Naive thymus-derived CD4-positive, alpha-beta T cell (primary cell): ENCODE measurements around the gene NCAPH2. TPM values are rescaled to one million over a fixed set of nuclear protein-coding genes. Genes with fewer than 3 reads are reported as not detected.

Experiments used
- ATAC-seq: fragments of 150-1000 bp; cut with Tn5 transposase; 2 replicates; pipeline ENCODE4 v1.10.0; 2021; ENCODE audit warnings: mild to moderate bottlenecking, moderate library complexity
- CTCF ChIA-PET: fragments of 350-600 bp; sonication (Branson Sonifier 250); formaldehyde crosslinking; loops from one replicate; lab custom pipeline; 2021; ENCODE audit warnings: antibody characterized with exemption; lab: Charles Lee
- POLR2A ChIA-PET: fragments of 350-600 bp; sonication (Branson Sonifier 250); formaldehyde crosslinking; loops from one replicate; lab custom pipeline; 2021; ENCODE audit warnings: antibody characterized with exemption, inconsistent platforms; lab: Charles Lee
- DNase-seq, 9 donors: peaks; one replicate each; pipeline versions ENCODE4 v3.0.0 to v3.0.0-alpha.2; 2020 to 2022; ENCODE audit warnings: mixed read lengths in 1 of 9
- H3K27ac ChIP-seq: one replicate; pipeline ENCODE4 v1.7.0; 2013; ENCODE audit warnings: mild to moderate bottlenecking, low read depth, low read length, moderate library complexity
- H3K27me3 ChIP-seq, 2 donors: one replicate each; pipeline ENCODE4 v1.7.0; 2013; ENCODE audit warnings: low read length in 2 of 2, mild to moderate bottlenecking in 2 of 2, moderate library complexity in 2 of 2; ENCODE audit not compliant: control insufficient read depth in 2 of 2, insufficient read depth in 2 of 2
- H3K36me3 ChIP-seq, 3 experiments: 1 replicate in 2 of 3; 2 replicates in 1 of 3; pipeline ENCODE4 v1.7.0; 2013; ENCODE audit warnings: low read length in 3 of 3, mild to moderate bottlenecking in 3 of 3, moderate library complexity in 1 of 3; ENCODE audit not compliant: insufficient read depth in 3 of 3, control insufficient read depth in 2 of 3
- H3K4me1 ChIP-seq, 2 donors: one replicate each; pipeline ENCODE4 v1.7.0; 2013; ENCODE audit warnings: low read length in 2 of 2, mild to moderate bottlenecking in 2 of 2, moderate library complexity in 1 of 2; ENCODE audit not compliant: control insufficient read depth in 2 of 2, insufficient read depth in 2 of 2
- H3K4me3 ChIP-seq: 2 replicates; pipeline ENCODE4 v1.7.0; 2013; ENCODE audit warnings: mild to moderate bottlenecking, low read length
- H3K9me3 ChIP-seq, 3 experiments: 1 replicate in 2 of 3; 2 replicates in 1 of 3; pipeline ENCODE4 v1.7.0; 2013; ENCODE audit warnings: low read length in 3 of 3; ENCODE audit not compliant: control insufficient read depth in 2 of 3
- H3K27ac Mint-ChIP-seq, 9 donors: one replicate each; pipeline ENCODE4 v1.8.0; 2020 to 2022; ENCODE audit warnings: mixed read lengths in 9 of 9, mild to moderate bottlenecking in 8 of 9, moderate library complexity in 5 of 9, inconsistent platforms in 2 of 9
- H3K27me3 Mint-ChIP-seq, 5 donors: one replicate each; pipeline ENCODE4 v1.8.0; 2021 to 2022; ENCODE audit warnings: mixed read lengths in 5 of 5, mild to moderate bottlenecking in 1 of 5
- H3K36me3 Mint-ChIP-seq, 5 donors: one replicate each; pipeline ENCODE4 v1.8.0; 2020 to 2022; ENCODE audit warnings: mixed read lengths in 5 of 5, mild to moderate bottlenecking in 3 of 5, inconsistent platforms in 1 of 5
- H3K4me1 Mint-ChIP-seq, 7 donors: one replicate each; pipeline ENCODE4 v1.8.0; 2020 to 2022; ENCODE audit warnings: mixed read lengths in 7 of 7, mild to moderate bottlenecking in 3 of 7, inconsistent platforms in 1 of 7
- H3K4me3 Mint-ChIP-seq, 10 donors: one replicate each; pipeline ENCODE4 v1.8.0; 2020 to 2022; ENCODE audit warnings: mild to moderate bottlenecking in 10 of 10, mixed read lengths in 10 of 10, moderate library complexity in 6 of 10, inconsistent platforms in 2 of 10
- H3K9me3 Mint-ChIP-seq, 11 donors: one replicate each; pipeline ENCODE4 v1.8.0; 2020 to 2022; ENCODE audit warnings: mixed read lengths in 11 of 11, mild to moderate bottlenecking in 4 of 11, inconsistent platforms in 1 of 11, moderate library complexity in 1 of 11
- intact Hi-C, 2 donors: fragments of 100-400 bp; cut with micrococcal nuclease; formaldehyde crosslinking; loops; one replicate each; pipeline ENCODE4 v1.15.1; 2023
- polyA plus RNA-seq, 2 donors: library from polyadenylated mRNA; unstranded; fragments of 300-500 nt; fragmentation: Illumina TruSeq; gene quantifications; one replicate each; pipeline ENCODE4 v1.2.3, GENCODE V29; 2021
- total RNA-seq, 6 experiments: library from RNA in 5 of 6; stranded (reverse) in 5 of 6; gene quantifications; 1 replicate in 5 of 6; 2 replicates in 1 of 6; pipeline ENCODE4 v1.2.3 and lab custom pipeline; 2021 to 2026

NCAPH2 gene
- total and polyA plus RNA-seq, 7 experiments from 2014 or later, result 37.8 to 135 (median 78.8) TPM

- Mint-ChIP-seq H3K27me3 (peaks cover 0 to 5% (median 0%) of the 10 kb centered on the region in 5 donors), H3K4me3 (peak overlapping the region; percentile 16 to 73 (median 59)), H3K9me3 (no peaks in the 10 kb centered on the region), H3K27ac (peak overlapping the region in 3 of 9 donors; percentile 39 to 72 (median 40)), H3K4me1 (peaks cover 6 to 12% (median 8%) of the 10 kb centered on the region in 7 donors), H3K36me3 (no peaks in the 10 kb centered on the region)
- no peak overlapping the region for H3K27ac ChIP-seq
- intact Hi-C loops, result loop anchor here in 1 of 2 donors (10.0 kb wide), 1 partner anchor 46 kb away; no protein-coding TSS in a partner anchor
- DNase-seq (no peak), ATAC-seq (peak; percentile 22)
- H3K27me3 ChIP-seq, result no peaks in the 10 kb centered on the region
- no peaks in the 10 kb centered on the region for H3K36me3 ChIP-seq
- ChIA-PET POLR2A (interaction anchor here (0.6 to 1.4 kb wide), 2 partner anchors 17 to 66 kb away, joined by 3 to 4 read pairs; partner anchors contain the start of genes LMF2 and NCAPH2), CTCF (interaction anchor here (0.6 kb wide), 1 partner anchor 264 kb away, joined by 3 read pairs; no protein-coding TSS in a partner anchor)
- H3K4me1 ChIP-seq, result peaks cover 0 to 6% of the 10 kb centered on the region in 2 donors
- no peak overlapping the region for H3K4me3 ChIP-seq
- no peaks in the 10 kb centered on the region for H3K9me3 ChIP-seq
Observed at GRCh38 chr22:50490531-50491308, 17.3 kb upstream of the NCAPH2 start.

- ChIA-PET CTCF (interaction anchor here (0.6 to 2.4 kb wide), 15 partner anchors 11 to 619 kb away, joined by 3 to 16 read pairs (median 4); partner anchors contain the start of genes LMF2, NCAPH2 and SCO2), POLR2A (interaction anchor here (0.7 to 2.1 kb wide), 7 partner anchors 9 to 245 kb away, joined by 3 to 10 read pairs (median 5); partner anchors contain the start of genes LMF2, NCAPH2 and SCO2)
- H3K4me1 Mint-ChIP-seq, result peaks cover 3 to 10% (median 9%) of the 10 kb centered on the region in 7 donors
- Histone ChIP-seq H3K9me3 (no peaks in the 10 kb centered on the region), H3K36me3 (peaks cover 0 to under 1% (median 0%) of the 10 kb centered on the region in 3 experiments), H3K4me3 (no peak overlapping the region), H3K27ac (no peak overlapping the region), H3K27me3 (no peaks in the 10 kb centered on the region), H3K4me1 (no peaks in the 10 kb centered on the region)
- H3K4me3 Mint-ChIP-seq, result no peak overlapping the region
- no peak for DNase-seq
- no peak for ATAC-seq
- no peaks in the 10 kb centered on the region for H3K9me3 Mint-ChIP-seq
- H3K27me3 Mint-ChIP-seq, result peaks cover 0 to 5% (median 0%) of the 10 kb centered on the region in 5 donors
- intact Hi-C loops, result loop anchor here (5.0 to 10.0 kb wide), 3 partner anchors 40 to 195 kb away; no protein-coding TSS in a partner anchor
- H3K27ac Mint-ChIP-seq, result no peak overlapping the region
- peaks cover 0 to 3% (median 0%) of the 10 kb centered on the region in 5 donors for H3K36me3 Mint-ChIP-seq
Observed at GRCh38 chr22:50497093-50497492, 10.9 kb upstream of the NCAPH2 start.

GRCh38 chr22:50498322-50498890, 9.6 kb upstream of the NCAPH2 start:
- Histone ChIP-seq H3K27ac (no peak overlapping the region), H3K4me3 (no peak overlapping the region), H3K9me3 (no peaks in the 10 kb centered on the region), H3K36me3 (peaks cover 0 to 13% (median 0%) of the 10 kb centered on the region in 3 experiments), H3K27me3 (no peaks in the 10 kb centered on the region), H3K4me1 (no peaks in the 10 kb centered on the region)
- Mint-ChIP-seq H3K4me1 (peaks cover 3 to 10% (median 9%) of the 10 kb centered on the region in 7 donors), H3K27me3 (peaks cover 0 to 5% (median 0%) of the 10 kb centered on the region in 5 donors), H3K9me3 (no peaks in the 10 kb centered on the region), H3K4me3 (no peak overlapping the region), H3K27ac (no peak overlapping the region), H3K36me3 (peaks cover 0 to 3% (median 0%) of the 10 kb centered on the region in 5 donors)
- POLR2A ChIA-PET, result interaction anchor here (0.5 to 2.1 kb wide), 11 partner anchors 15 to 155 kb away, joined by 3 to 10 read pairs (median 3); partner anchors contain the start of genes PPP6R2 and SCO2
- ATAC-seq, result peak; percentile 92
- intact Hi-C loops, result loop anchor here (1.0 to 10.0 kb wide), 11 partner anchors 28 to 257 kb away; no protein-coding TSS in a partner anchor
- peak in 8 of 9 donors; percentile 60 to 76 (median 70) for DNase-seq
- CTCF ChIA-PET, result interaction anchor here (0.5 to 2.4 kb wide), 24 partner anchors 10 to 259 kb away, joined by 3 to 16 read pairs (median 4); partner anchors contain the start of genes LMF2, NCAPH2 and SCO2

- Histone ChIP-seq H3K4me1 (no peaks in the 10 kb centered on the region), H3K4me3 (no peak overlapping the region), H3K36me3 (peaks cover 0 to 26% (median 6%) of the 10 kb centered on the region in 3 experiments), H3K27me3 (no peaks in the 10 kb centered on the region), H3K27ac (no peak overlapping the region), H3K9me3 (no peaks in the 10 kb centered on the region)
- DNase-seq (no peak), ATAC-seq (no peak)
- Mint-ChIP-seq H3K27me3 (peaks cover 0 to 5% (median 0%) of the 10 kb centered on the region in 5 donors), H3K27ac (no peak overlapping the region), H3K4me1 (peaks cover 3 to 10% (median 9%) of the 10 kb centered on the region in 7 donors), H3K9me3 (no peaks in the 10 kb centered on the region), H3K36me3 (peaks cover 0 to 3% (median 0%) of the 10 kb centered on the region in 5 donors), H3K4me3 (no peak overlapping the region)
- POLR2A ChIA-PET, result interaction anchor here (0.9 kb wide), 1 partner anchor 25 kb away, joined by 3 read pairs; the partner anchor contains the start of gene SCO2
- CTCF ChIA-PET, result interaction anchor here (1.4 kb wide), 1 partner anchor 25 kb away, joined by 7 read pairs; the partner anchor contains the start of gene SCO2
- intact Hi-C loops, result loop anchor here in 1 of 2 donors (10.0 kb wide), 1 partner anchor 226 kb away; the partner anchor contains the start of gene MAPK11
Observed at GRCh38 chr22:50500452-50500851, 7.6 kb upstream of the NCAPH2 start.

GRCh38 chr22:50502096-50502495, 5.9 kb upstream of the NCAPH2 start:
- H3K4me1 ChIP-seq, result peaks cover 10 to 16% of the 10 kb centered on the region in 2 donors
- H3K9me3 Mint-ChIP-seq, result no peaks in the 10 kb centered on the region
- H3K4me3 ChIP-seq, result no peak overlapping the region
- H3K27ac Mint-ChIP-seq, result no peak overlapping the region
- peaks cover 0 to 34% (median 7%) of the 10 kb centered on the region in 3 experiments for H3K36me3 ChIP-seq
- intact Hi-C loops, result loop anchor here in 1 of 2 donors (10.0 kb wide), 1 partner anchor 227 kb away; the partner anchor contains the start of gene MAPK11
- H3K9me3 ChIP-seq, result no peaks in the 10 kb centered on the region
- no peaks in the 10 kb centered on the region for H3K27me3 ChIP-seq
- ChIA-PET POLR2A (interaction anchor here (1.4 kb wide), 1 partner anchor 31 kb away, joined by 3 read pairs; no protein-coding TSS in a partner anchor), CTCF (interaction anchor here (0.5 kb wide), 1 partner anchor 121 kb away, joined by 3 read pairs; no protein-coding TSS in a partner anchor)
- H3K4me1 Mint-ChIP-seq, result peaks cover 4 to 16% (median 7%) of the 10 kb centered on the region in 7 donors
- H3K4me3 Mint-ChIP-seq, result no peak overlapping the region
- ATAC-seq (no peak), DNase-seq (no peak)
- peaks cover 0 to 5% (median 0%) of the 10 kb centered on the region in 5 donors for H3K27me3 Mint-ChIP-seq
- H3K36me3 Mint-ChIP-seq, result peaks cover 0 to 3% (median 0%) of the 10 kb centered on the region in 5 donors
- H3K27ac ChIP-seq, result no peak overlapping the region
